NCI-H146 treated with DMSO at 0.1 percent for 48 hours (cell line): ENCODE measurements around the gene LMAN1.
A peak's percentile ranks its signal among the peaks of the same experiment; 100 is the strongest.

Source experiments
- DNase-seq: peaks from one replicate; lab custom pipeline; 2025; ENCODE audit not compliant: unreplicated experiment; lab: John Stamatoyannopoulos, UW

The LMAN1 gene

GRCh38 chr18:59360381-59360780 is 1.3 kb upstream of the LMAN1 start:
- DNase-seq = no peak

GRCh38 chr18:59359576-59359952 is 499 bp upstream of the LMAN1 start:
- DNase-seq = no peak

GRCh38 chr18:59358414-59358711 is 702 bp downstream of the LMAN1 start:
- no peak for DNase-seq

- no peak for DNase-seq
These were observed 1.1 kb downstream of the LMAN1 start for GRCh38 chr18:59357928-59358327.

- no peak for DNase-seq
These were observed 4.3 kb downstream of the LMAN1 start for GRCh38 chr18:59354731-59355130.

- no peak for DNase-seq
These were observed 5.9 kb downstream of the LMAN1 start for GRCh38 chr18:59353079-59353680.

GRCh38 chr18:59352250-59352855 is 6.7 kb downstream of the LMAN1 start:
- no peak for DNase-seq

- no peak for DNase-seq
These were observed 13.5 kb downstream of the LMAN1 start for GRCh38 chr18:59345556-59345955.

- DNase-seq = no peak
These were observed 14.1 kb downstream of the LMAN1 start for GRCh38 chr18:59344996-59345395.

GRCh38 chr18:59343926-59344325 is 15.1 kb downstream of the LMAN1 start:
- no peak for DNase-seq

- no peak for DNase-seq
These were observed 18.2 kb downstream of the LMAN1 start for GRCh38 chr18:59340817-59341216.

GRCh38 chr18:59340312-59340711 is 18.8 kb downstream of the LMAN1 start:
- no peak for DNase-seq

- no peak for DNase-seq
These were observed 26.1 kb downstream of the LMAN1 start for GRCh38 chr18:59332986-59333385.

GRCh38 chr18:59328683-59329082 is 30.4 kb downstream of the LMAN1 start:
- DNase-seq = no peak

- DNase-seq = no peak
These were observed 33.1 kb downstream of the LMAN1 start for GRCh38 chr18:59325965-59326364.

GRCh38 chr18:59324623-59324971 is 34.5 kb downstream of the LMAN1 start:
- DNase-seq = no peak

- no peak for DNase-seq
These were observed 35.0 kb downstream of the LMAN1 start for GRCh38 chr18:59323931-59324622.

- DNase-seq = no peak
These were observed 40.5 kb downstream of the LMAN1 start, which contains the start of gene CPLX4 for GRCh38 chr18:59318460-59319050. Gene CPLX4 (minus strand): TSS chr18:59318649. CDS start chr18:59318462, 187 bp downstream.

GRCh38 chr18:59311631-59312030 is 47.4 kb downstream of the LMAN1 start:
- DNase-seq = no peak

- DNase-seq = no peak
These were observed 50.2 kb downstream of the LMAN1 start for GRCh38 chr18:59308938-59309260.

- peak; percentile 85 for DNase-seq
These were observed 50.7 kb downstream of the LMAN1 start for GRCh38 chr18:59308248-59308937.

GRCh38 chr18:59306640-59307039 is 52.4 kb downstream of the LMAN1 start:
- DNase-seq = no peak
